GM12892 (cell line): ENCODE data around the gene TTC38.

ENCODE experiments used
- POLR2A ChIP-seq: IDR thresholded peaks from 2 replicates; pipeline ENCODE4 v1.6.1; 2011; ENCODE audit warnings: low read depth, low read length, control low read depth
- POLR2AphosphoS5 ChIP-seq: IDR thresholded peaks from 2 replicates; pipeline ENCODE4 v1.6.1; 2011; ENCODE audit warnings: low read depth, low read length, control low read depth
- TAF1 ChIP-seq: IDR thresholded peaks from 2 replicates; pipeline ENCODE4 v1.6.1; 2011; ENCODE audit warnings: low read depth, mild to moderate bottlenecking, control low read depth, low read length, borderline replicate concordance

- TF ChIP-seq POLR2AphosphoS5 (no peak), POLR2A (no peak), TAF1 (no peak)
These were observed 27.0 kb downstream of the TTC38 start for GRCh38 chr22:46294784-46295183.
